Right ventricle myocardium superior (tissue), 1 donor: ENCODE measurements around the gene GOPC. TPM values are rescaled to one million over a fixed set of nuclear protein-coding genes. Genes with fewer than 3 reads are reported as not detected.
"Not testable (repeated sequence)": the region's sequence is repeated elsewhere in the genome, so short reads cannot be mapped to it uniquely, and the experiment has no call there.

Source experiments
- ATAC-seq: fragments of 200-7000 bp; cut with Tn5 transposase; one replicate; pipeline ENCODE4 v1.9.1; 2020; ENCODE audit warnings: mild to moderate bottlenecking; ENCODE audit not compliant: poor library complexity
- DNase-seq: peaks from one replicate; pipeline ENCODE4 v3.0.0-alpha.2; 2020
- intact Hi-C: fragments of 100-400 bp; cut with DNase I; formaldehyde crosslinking; loops from one replicate; pipeline ENCODE4 v1.11.2; 2022
- long read RNA-seq: library from polyadenylated mRNA; unstranded; transcript quantifications from one replicate; pipeline ENCODE4 v2.0.0, GENCODE V29; 2021
- total RNA-seq: library from RNA; stranded (reverse); fragmentation: NEBNext Ultra II Directional; extraction: Animal tissue kit (Norgen Biotek cat#: 25700); gene quantifications from one replicate; pipeline ENCODE4 v1.2.1, GENCODE V29; 2021
- donor health status: DM: no; HTN: yes; CAD: no; lungs with severe emphysema.

Gene GOPC
- total RNA-seq, result 17.5 TPM
- long read RNA-seq, full-length matches to known transcripts, result 49 of 53 reads
- long read RNA-seq, partial matches to known transcripts, result 0 of 53 reads
- long read RNA-seq, other reads (novel, unspliced or antisense), result 4 of 53 reads

DNA sequence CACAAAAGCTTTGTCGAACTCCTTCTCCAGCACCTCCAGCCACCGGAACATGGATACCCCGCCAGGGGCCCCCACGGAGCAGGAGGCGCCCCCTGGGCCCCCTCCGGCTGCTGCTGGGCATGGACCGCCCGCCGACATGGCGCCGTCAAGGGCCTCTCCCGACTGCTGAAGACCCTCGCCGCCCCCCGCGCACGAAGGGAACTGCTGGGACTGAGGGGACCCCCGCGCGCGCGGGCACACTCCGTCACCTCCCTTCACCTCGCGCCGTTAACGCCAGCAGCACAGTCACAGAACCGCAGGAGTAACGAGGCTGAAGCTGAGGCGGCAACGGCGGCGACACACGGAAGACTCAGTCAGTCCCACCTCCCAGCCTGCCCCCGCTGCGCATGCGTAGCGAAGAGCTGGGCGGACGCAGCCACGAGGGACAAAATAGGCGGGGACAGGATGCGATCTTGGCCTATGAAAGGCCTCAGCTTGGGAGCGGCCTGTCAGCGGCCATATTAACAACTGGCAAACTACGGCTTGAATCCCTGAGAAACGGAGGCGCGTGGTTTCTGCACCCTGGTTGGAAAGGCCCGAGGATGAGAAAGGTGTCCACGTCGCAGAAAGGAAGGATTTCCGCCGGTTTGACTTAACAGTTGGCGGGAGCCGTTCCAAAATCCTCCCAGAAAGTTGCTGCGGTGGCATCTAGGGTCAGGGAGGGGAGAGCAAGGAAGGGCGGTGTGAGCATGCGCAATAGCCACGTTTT is at the start of gene GOPC:
TSS of gene GOPC (minus strand) at position 361 of the 748 bp plus-strand sequence. CDS start at position 138, 223 bp downstream.
- DNase-seq (peak; percentile 98), ATAC-seq (peak; percentile 100)
- intact Hi-C loops, result no loop called here

DNA sequence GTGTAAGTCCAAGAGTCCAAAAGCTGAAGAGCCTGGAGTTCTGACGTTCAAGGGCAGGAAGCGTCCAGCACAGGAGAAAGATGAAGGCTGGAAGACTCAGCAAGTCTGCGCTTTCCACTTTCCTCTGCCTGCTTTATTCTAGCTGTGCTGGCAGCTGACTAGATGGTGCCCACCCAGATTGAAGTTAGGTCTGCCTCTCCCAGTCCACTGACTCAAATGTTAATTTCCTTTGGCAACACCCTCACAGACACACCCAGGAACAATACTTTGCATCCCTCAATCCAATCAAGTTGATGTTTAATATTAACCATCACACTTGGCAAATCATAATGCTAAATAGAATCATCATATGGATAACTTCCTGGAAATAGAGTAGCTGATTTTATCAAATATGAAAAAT is 49.7 kb upstream of the GOPC start:
- ATAC-seq, DNase-seq, intact Hi-C loops: not testable (repeated sequence)

DNA sequence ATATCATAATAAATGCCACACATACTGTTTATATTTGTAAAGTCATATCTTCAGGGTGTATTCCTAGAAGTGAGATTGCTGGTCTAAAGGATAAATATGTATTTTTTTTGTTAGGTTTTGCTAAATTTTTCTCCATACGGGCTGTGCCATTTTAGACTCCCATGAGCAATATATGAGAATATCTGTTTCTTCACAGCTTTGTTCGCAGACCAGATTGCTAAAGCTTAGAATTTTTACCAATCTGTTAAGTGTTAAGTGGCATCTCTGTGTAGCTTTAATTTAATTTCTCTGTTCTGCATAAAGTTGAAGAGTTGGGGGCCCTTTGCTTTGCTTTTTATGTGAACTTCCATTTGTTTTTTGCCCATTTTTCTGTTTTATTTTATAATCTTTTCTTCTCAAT is 40.7 kb upstream of the GOPC start:
- DNase-seq (no peak), ATAC-seq (no peak)
- intact Hi-C loops, result no loop called here

DNA sequence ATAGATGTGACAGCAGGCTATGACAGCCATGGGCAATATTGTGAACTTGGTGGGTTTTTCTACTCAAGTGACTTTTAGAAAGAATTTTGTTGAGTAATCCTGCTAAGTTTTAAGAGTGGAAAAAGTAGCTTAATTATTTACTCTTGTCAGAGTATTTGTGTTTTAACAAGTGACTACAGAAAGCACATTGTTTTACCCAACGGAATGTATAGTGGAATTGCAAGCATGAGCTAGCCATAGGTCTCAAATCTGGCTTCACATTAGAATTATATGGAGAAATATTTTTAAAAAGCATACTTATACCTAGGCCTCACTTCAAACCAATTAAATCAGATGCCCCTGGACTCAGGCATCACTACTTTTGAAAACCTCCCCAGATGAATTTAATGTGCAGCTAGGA is 35.5 kb upstream of the GOPC start:
- no peak for ATAC-seq

DNA sequence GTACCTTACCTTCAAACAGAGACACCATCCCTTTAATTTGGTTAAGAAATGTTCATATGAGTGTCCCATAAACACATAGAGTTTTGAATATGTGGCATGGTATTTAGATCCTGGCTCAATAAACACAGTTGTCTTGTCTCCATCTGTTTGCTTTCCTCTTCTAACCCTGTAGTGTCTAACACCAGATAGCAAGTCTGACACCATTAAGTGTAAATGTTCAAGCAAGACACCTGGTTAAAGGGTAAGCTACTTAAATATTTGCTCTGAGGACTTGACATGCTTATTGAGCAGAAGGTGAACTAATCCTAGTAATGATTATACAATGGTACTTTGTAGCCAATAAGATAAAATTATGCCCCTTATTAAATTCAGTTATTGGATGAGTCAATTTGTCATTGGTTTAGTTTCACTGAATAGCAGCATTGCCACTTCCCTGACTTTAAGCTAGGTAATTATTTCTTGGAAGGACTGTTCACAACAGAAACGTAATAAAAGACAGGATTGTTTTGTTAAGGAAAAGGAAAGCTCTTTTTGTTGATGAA is 26.9 kb upstream of the GOPC start:
- intact Hi-C loops, result no loop called here
- ATAC-seq (no peak), DNase-seq (no peak)

More for the DNA sequence above, 35.5 kb upstream of the GOPC start:
- no peak for DNase-seq
- intact Hi-C loops, result no loop called here

DNA sequence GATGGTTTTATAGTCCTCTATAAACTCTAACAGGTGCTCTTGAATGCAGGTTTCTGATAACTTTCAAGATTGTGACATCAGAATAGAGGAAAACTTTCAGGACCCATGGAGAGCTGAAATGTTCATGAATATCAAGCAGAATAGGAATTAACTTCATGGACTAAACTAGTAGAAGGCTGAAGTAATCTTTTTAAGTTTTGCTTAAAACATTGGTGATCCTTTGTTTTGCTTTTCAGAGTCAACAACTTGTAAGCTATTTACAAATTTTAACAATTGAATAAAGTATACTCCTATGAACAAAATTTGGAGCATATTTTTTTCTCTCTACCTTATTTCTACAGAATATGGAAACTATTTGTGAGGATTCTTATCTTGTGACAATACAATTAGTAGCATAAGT is 25.2 kb upstream of the GOPC start:
- intact Hi-C loops, result no loop called here
- ATAC-seq, result no peak
- no peak for DNase-seq

DNA sequence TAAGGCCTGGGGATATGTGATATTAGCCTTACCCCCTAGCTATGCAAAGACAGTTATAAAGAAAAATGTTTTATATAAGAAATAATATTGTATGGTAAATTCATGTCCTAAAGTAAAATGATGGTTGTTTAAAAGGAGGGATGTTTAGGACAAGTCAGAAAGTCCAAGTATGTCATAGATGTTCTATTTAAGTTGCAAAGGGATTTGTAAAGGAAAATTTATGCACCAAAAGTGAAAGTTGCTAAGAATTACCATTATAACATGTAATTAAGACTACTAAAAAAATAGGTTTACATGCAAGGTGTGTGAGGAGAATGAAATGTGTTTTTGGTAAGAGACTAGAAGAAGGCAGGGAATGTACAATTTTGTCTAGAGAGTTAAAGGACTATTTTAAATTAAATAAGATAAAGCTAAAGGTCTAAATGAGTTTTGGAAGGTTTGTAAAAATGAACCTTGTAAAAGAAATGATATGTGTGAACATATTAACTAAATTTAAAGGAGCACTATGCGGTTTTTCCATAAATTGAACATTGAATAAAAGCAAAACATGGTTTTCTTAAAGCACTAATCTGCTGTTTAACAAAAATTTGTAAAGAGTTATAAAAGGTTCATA is 22.7 kb upstream of the GOPC start:
- no peak for DNase-seq
- intact Hi-C loops, result no loop called here
- ATAC-seq, result no peak

DNA sequence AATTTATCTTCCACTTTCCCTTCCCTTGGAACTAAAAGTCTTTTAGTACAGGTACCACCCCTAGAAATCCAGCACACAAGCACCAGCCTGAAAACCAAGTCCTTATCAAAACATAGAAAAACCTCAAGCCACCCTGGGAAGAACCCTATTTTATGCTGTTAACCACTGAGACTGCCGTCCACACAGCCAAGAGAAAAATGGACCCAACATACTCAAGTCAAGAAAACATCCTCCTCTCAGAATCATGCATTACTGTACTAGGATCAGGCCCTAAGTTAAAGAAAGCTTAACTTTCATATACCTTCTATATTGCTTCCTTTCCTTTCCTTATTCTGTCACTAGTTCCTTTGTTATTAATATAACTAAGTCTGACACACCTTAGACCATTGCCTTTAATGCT is 16.9 kb upstream of the GOPC start:
- DNase-seq (no peak), ATAC-seq (no peak)
- intact Hi-C loops, result no loop called here

DNA sequence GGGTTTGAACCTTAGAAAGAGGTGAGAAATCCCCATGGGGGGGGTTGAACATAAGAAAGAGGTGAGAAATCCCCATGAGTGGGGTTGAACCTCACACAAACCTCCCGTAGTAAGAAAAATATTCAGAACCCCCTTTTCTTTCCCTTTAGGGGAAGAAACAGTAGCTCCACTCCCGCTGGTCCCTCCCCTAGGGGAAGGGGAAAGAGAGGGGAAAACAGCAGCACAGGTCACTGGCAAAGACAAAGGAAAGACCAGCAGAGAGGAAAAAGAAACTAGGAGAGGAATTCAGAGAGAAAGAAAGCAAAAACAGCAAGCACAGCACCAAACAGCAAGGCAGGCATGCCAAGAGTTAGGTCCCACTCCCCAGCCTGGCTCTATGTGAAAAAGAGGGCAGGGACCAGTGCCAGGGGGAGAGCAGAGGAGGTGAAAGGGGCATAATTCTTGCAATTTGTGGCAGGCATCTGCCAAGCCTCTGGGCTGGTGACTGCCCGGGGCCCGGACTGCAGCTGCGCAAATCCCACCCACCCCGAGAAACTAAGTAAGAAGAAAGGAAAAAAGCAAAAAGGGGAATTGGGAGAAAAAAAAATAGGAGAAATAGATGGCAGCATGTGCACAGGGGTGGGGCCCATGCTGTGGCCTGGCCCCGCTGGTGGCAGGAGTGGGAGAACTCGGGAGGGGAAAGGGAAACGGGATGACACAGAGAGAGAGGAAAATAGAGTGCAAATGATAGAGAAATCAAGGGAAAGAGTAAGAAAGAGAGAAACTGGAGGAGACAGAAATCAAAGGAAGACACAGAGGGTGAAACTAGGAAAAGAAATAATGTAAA is 15.1 kb upstream of the GOPC start:
- ATAC-seq, result no peak
- intact Hi-C loops, result no loop called here

DNA sequence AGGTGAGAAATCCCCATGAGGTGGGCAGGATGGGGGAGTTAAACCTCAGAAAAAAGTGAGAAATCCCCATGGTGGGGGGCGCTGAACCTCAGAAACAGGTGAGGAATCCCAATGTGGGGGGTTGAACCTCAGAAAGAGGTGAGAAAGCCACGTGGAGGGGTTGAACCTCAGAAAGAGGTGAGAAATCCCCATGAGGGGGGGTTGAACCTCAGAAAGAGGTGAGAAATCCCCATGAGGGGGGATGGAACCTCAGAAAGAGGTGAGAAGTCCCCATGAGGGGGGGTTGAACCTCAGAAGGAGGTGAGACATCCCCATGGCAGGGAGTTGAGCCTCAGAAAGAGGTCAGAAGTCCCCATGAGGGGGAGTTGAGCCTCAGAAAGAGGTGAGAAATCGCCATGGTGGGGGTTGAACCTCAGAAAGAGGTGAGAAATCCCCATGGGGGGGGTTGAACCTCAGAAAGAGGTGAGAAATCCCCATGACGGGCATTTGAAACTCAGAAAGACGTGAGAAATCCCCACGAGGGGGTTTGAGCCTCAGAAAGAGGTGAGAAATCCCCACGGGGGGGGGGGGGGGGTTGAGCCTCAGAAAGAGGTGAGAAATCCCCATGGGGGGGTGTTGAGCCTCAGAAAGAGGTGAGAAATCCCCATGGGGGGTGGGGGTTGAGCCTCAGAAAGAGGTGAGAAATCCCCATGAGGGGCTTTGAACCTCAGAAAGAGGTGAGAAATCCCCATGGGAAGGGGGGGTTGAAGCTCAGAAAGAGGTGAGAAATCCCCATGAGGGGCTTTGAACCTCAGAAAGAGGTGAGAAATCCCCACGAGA is 14.3 kb upstream of the GOPC start:
- intact Hi-C loops, result no loop called here
- ATAC-seq (no peak), DNase-seq (no peak)

More for the DNA sequence above, 15.1 kb upstream of the GOPC start:
- DNase-seq, result no peak

DNA sequence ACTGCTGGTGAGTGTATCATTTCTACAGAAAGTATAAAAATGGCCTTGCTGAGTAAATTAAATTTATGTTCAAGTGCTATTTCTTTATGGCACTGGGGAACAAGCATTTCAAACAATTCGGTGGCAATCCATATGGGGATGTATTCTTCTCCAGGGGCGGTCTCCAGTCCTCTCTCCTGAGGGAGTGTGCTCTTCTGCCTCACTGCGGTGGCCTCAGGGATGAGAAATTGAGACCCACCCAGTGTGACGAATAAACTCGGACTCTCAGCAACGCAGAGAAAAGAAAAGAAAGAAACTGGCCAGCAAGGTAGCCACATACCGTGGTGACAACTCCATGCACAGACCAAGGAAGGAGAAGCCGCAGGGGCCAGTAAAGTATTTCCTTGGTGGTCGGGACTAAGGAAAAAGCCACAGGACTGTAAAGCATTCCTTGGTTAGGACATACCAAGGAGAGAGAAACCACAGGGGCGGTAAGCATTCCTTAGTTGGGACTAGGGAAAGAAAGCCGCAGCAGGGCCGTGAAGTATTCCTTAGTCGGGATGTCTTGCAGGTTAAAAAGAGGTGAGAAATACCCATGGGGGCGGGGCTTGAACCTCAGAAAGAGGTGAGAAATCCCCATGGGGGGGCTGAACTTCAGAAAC is 13.6 kb upstream of the GOPC start:
- intact Hi-C loops, result no loop called here
- ATAC-seq (no peak), DNase-seq (no peak)

DNA sequence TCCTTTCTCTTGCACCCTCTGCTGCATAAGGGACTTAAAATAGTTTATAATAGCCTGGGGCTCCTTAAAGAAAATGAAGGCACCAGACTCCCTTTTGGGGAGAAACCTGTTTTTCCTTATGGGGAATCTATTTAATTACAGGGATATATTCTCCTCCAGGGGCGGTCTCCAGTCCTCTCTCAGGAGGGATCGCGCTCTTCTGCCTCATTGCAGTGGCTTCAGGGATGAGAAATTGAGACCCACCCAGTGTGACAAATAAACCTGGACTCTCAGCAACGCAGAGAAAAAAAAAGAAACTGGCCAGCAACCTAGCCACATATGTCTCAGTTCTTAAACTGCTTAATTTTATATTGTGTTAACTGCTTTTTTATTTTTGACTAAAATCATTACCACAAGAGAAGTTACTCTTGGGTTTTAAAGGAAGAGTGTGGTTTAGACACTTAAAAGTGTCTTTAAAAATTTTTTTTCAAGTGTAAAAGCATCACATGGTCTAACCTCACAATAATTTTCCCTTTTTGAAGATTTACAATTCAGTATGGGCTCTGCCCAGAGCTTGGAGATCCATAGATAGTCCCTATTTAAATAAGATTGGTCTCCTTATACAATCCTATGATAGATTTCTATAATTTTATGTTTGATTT is 11.7 kb upstream of the GOPC start:
- intact Hi-C loops, result no loop called here
- DNase-seq (no peak), ATAC-seq (no peak)

DNA sequence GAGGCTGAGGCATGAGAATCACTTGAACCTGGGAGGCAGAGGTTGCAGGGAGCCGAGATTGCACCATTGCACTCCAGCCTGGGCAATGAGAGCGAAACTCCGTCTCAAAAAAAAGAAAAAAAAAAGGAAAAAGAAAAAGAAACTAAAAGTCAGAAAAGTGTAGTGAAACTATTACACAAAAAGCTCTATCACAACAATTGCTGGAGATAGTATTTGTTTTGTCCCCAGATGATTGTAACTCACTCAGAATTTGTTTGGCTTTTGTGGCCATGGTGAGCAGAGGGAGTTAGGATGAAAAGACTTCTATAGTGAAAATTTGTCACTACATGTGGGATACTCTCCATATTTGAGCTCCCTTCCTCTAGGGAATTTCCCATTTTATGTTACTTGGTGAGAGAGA is 5.2 kb upstream of the GOPC start:
- DNase-seq, result no peak
- ATAC-seq, result no peak
- intact Hi-C loops, result loop anchor here (5.0 kb wide), 1 partner anchor 260 kb away; no protein-coding TSS in a partner anchor

DNA sequence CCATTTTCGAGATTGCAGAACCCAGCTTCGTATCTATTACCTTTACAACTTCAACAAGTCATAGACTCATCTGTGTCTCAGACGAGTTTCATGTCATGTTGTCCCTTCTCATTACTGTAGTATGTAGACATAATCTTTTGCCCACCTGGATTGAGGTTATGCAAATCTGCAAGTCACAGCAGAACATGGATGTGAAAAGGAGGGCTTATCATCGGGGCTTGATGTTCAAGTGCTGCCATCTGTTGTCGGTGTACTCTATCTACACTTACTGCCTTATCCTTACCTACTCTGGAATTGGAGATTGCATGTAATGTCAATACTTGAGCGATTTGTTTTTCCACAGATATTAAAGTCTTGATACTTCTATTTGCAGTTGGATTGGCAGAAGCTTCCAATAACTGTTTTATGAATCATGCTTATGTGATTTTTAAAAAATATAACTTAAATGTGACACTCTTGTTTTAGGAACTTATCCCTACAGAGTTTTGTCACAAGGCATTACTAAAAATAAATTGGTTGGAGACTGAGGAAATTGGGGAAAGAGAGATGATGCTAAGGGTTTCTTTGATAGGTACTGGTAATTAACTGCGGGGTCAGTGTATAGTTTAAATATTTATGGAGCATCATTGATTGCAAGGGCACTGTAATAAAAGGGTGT is 3.0 kb upstream of the GOPC start:
- intact Hi-C loops, result loop anchor here (5.0 kb wide), 1 partner anchor 258 kb away; no protein-coding TSS in a partner anchor
- DNase-seq (no peak), ATAC-seq (peak; percentile 30)

DNA sequence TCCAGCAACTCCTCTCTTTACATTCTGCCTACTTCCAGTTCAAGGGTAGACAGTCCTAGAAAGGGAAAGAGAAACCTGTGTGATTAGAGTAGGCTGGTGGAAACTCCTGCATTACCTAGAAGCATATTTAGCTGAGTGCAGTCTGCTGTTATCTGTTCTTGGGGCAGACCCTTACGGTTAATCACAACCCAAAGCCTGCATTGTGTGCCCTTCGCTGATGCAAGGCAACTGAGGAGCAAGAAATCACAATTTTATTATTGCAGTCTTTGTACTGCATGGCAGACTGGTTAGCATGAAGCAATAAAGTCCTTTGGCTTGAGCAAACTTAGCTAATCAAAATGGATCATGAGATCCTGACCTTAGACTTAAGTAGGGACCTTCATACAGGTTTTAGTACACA is 1.5 kb upstream of the GOPC start:
- DNase-seq (no peak), ATAC-seq (no peak)
- intact Hi-C loops, result no loop called here

DNA sequence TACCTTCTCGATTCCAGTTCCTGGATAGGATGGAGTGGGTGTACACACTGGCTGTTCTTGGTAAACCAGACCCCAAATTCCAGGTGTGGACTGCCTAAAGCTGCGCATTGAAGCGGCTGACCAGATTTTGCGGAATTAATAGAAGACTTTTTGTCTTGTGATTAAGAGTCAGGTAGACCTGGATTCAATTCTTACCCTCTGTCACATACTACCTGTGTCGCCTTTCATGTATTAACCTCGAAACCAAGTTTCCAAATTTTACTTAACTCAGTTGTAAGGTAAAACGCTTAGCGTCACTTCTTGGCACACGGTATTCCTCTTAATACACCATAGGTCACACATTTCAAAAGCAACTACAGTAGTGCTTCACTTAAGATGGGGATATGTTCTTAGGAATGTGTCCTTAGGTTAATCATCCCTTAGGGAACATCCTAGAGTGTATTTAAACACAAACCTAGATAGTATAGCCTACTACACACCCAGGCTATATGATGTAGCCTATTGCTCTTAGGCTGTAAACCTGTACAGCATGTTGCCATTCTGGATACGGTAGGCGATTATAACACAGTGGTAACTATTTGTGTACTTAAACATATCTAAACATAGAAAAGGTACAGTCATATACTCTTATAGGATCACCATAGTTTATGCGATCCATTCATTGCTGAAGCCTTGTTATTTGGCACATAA is 733 bp upstream of the GOPC start:
- intact Hi-C loops, result no loop called here
- ATAC-seq, result no peak
- DNase-seq, result no peak
